HTERT RPE-1 (cell line): ENCODE results near the gene RNF115.
"Not testable (repeated sequence)": the region's sequence is repeated elsewhere in the genome, so short reads cannot be mapped to it uniquely, and the experiment has no call there.

Experiments used
- in situ Hi-C: fragments of 300-500 bp; cut with MboI; formaldehyde crosslinking; loops from 4 replicates; pipeline ENCODE4 v1.14.3; 2020; ENCODE audit warnings: low sequenced_read_pairs

Gene RNF115

DNA sequence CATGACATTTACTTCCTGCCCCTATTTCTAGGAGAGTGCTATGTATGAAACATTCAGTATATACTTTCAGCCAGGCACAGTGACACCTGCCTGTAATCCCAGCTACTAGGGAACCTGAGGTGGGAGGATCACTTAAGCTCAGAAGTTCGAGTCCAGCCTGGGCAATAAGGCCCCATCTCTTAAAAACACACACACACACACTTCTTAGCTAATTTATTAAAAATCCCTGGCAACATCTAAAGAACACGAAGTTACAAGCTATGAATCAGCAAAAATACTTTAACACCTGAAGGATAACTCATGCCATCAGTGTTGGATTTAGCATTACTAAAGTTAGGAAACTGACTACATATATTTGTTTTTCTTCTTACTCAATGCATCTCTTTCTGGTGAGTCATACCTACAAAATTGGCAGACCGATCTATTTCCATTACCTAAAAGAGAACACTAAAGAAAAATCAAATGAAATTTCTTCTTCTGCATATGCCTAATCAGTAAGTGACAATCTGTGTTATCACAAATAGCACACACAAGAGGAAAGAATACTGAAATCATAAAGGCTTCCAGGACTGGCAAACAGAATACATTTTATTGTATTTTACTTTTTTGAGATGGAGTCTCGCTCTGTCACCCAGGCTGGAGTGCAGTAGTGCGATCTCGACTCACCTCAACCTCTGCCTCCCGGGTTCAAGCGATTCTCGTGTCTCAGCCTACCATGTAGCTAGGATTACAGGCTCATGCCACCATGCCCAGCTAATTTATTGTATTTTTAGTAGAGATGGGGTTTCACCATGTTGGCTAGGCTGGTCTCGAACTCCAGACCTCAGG, 41.4 kb downstream of the RNF115 start:
- in situ Hi-C loops, result no loop called here

DNA sequence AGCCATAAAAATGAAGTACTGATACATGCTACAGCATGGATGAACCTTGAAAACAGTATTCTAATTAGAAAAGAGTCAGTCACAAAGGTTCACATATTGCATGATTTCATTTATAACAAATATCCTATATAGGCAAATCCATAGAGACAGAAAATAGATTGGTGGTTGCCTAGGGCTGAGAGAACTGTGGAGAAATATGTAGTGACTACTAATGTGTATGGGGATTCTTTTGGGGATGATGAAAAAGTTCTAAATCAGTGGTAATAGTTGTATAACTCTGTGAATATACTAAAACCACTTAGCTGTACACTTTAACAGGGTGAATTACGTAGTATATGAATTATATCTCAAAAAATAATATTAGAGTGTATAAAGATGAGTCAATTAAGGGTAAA, 45.8 kb downstream of the RNF115 start:
- in situ Hi-C loops, result no loop called here

DNA sequence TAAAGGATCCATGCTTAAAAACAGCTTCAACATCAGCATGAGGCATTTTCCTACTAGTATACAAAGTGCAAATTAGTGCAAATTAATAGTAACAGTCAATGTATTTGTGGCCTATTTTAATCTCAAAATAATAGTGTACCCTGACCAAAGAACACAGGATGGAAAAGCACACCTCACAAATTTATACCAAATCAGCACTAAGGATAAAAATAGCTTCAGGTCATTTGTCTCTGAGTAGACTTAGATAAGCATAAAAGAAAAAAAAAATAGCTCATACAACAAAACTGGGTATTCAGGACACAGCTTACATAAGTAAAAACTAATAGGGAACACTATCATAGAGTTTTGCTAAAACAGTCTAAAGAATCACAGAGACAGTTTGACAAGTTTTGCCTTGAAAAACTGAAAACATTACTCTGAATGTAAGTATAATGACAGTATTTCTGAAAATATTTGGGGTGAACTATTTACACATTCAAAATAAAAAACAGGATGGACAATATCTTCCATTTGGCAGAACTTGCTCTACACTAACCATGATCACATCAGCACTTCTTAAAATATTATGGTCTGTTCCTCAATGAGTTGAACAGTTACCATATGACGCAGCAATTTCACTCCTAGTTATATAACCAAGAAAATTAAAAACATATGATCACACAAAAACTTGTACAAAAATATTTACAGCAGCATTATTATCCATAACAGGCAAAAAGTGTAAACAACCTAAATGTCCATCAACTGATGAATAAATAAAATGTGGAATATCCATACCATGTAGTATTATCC, 46.3 kb downstream of the RNF115 start:
- in situ Hi-C loops, result no loop called here

DNA sequence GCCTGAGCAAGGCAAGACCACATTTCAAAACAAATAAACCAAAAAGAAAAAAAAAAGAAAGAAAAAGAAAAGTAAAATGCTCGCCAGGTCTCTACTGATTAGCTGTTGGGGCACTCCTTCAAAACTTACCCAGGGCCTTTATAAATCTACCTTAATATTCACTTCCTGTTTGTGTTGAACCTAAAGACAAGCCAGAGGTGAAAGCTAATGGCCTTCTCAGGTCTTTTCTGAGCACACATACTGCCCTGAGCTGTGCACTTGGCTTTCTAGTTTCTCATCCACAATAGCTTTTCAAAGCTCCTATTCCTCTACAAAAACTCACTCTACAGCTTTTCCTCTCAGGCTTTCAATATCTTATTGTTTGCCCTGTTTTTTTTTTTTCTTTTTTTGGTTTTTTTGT, 50.5 kb downstream of the RNF115 start:
- in situ Hi-C loops, result no loop called here

DNA sequence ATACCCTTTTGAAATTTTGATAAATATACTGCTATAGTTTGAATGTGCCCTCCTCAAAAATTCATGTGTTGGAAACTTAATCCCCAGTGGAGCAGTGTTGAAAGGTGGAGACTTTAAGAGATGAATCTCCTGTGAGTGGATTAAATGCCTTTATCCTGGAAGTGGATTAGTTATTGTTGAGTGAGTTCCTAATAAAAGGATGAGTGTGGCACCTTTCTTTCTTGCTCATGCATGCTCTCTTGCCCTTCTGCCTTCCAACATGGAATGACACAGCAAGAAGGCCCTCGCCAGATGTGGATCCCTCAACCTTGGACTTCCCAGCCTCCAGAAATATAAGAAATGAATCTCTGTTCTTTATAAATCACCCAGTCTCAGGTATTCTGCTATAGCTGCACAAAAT, 52.8 kb downstream of the RNF115 start:
- in situ Hi-C loops, result no loop called here

DNA sequence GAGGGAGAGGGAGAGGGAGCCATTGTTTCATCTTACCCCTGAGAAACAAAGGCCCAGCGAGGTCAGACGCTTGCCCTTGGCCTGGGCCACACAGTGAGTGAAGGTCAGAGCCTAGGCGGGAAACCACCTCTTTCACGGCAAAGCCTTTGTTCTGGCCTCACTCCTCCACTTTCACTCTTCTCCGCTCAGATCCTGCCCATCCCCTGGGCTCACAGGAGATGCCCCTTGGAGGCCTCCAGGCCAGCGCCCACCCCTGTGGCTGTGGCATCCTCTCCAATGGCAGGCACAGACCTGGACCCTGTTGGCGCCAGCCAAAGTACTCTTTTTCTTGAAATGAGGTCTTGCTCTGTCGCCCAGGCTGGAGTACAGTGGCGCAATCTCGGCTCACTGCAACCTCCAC, 55.9 kb downstream of the RNF115 start:
- in situ Hi-C loops, result not testable (repeated sequence)

DNA sequence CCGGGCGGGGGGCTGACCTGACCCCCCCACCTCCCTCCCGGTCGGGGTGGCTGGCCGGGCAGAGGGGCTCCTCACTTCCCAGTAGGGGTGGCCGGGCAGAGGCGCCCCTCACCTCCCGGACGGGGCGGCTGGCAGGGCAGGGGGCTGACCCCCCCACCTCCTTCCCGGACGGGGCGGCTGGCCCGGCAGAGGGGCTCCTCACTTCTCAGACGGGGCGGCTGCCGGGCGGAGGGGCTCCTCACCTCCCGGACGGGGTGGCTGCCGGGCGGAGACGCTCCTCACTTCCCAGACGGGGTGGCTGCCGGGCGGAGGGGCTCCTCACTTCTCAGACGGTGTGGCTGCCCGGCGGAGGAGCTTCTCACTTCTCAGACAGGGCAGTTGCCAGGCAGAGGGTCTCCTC, 57.0 kb downstream of the RNF115 start:
- in situ Hi-C loops, result not testable (repeated sequence)

DNA sequence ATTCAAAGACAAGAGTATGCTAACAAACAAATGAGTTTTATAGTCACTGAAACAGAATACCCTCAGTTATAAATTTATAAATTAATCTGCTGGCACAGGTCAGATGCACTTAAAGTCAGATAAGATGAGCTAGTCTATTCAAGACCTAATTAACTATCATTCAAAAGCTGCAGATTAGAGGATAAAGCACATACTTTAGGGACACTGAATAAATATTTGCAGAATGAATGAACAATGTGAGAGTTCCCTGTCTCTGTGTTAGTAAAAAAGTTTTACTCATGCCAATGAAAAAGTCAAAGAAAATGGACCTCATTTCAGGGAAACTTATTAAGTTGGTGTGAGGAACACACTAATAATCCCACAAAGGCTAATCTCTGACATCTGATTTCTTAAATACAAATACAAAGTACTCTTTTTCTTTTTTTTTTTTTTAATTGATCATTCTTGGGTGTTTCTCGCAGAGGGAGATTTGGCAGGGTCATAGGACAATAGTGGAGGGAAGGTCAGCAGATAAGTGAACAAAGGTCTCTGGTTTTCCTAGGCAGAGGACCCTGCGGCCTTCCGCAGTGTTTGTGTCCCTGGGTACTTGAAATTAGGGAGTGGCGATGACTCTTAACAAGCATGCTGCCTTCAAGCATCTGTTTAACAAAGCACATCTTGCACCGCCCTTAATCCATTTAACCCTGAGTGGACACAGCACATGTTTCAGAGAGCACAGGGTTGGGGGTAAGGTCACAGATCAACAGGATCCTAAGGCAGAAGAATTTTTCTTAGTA, 58.1 kb downstream of the RNF115 start:
- in situ Hi-C loops, result not testable (repeated sequence)

DNA sequence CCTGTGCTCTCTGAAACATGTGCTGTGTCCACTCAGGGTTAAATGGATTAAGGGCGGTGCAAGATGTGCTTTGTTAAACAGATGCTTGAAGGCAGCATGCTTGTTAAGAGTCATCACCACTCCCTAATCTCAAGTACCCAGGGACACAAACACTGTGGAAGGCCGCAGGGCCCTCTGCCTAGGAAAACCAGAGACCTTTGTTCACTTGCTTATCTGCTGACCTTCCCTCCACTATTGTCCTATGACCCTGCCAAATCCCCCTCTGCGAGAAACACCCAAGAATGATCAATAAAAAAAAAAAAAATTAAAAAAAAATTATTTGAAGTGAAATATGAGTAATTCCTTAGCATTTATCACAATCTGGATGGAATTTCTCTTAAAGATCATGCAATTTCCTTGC, 58.8 kb downstream of the RNF115 start:
- in situ Hi-C loops, result not testable (repeated sequence)

DNA sequence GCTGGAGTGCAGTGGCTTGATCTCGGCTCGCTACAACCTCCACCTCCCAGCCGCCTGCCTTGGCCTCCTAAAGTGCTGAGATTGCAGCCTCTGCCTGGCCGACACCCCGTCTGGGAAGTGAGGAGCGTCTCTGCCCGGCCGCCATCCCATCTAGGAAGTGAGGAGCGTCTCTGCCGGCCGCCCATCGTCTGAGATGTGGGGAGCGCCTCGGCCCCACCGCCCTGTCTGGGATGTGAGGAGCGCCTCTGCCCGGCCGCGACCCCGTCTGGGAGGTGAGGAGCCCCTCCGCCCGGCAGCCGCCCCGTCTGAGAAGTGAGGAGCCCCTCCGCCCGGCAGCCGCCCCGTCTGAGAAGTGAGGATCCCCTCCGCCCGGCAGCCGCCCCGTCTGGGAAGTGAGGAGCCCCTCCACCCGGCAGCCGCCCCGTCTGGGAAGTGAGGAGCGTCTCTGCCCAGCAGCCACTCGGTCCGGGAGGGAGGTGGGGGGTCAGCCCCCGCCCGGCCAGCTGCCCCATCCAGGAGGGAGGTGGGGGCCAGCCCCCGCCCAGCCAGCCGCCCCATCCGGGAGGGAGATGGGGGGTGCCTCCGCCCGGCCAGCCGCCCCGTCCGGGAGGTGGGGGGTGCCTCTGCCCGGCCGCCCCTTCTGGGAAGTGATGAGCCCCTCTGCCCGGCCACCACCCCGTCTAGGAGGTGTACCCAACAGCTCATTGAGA, 59.5 kb downstream of the RNF115 start:
- in situ Hi-C loops, result not testable (repeated sequence)

DNA sequence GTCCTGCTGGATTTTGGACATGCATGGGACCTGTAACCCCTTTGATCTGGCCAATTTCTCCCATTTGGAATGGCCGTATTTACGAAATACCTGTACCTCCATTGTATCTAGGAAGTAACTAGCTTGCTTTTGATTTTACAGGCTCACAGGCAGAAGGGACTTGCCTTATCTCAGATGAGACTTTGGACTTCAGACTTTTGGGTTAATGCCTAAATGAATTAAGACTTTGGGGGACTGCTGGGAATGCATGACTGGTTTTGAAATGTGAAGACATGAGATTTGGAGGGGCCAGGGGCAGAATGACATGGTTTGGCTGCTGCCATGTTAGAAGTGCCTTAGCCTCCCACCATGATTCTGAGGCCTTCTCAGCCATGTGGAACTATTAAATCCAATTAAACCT, 61.9 kb downstream of the RNF115 start:
- in situ Hi-C loops, result not testable (repeated sequence)

DNA sequence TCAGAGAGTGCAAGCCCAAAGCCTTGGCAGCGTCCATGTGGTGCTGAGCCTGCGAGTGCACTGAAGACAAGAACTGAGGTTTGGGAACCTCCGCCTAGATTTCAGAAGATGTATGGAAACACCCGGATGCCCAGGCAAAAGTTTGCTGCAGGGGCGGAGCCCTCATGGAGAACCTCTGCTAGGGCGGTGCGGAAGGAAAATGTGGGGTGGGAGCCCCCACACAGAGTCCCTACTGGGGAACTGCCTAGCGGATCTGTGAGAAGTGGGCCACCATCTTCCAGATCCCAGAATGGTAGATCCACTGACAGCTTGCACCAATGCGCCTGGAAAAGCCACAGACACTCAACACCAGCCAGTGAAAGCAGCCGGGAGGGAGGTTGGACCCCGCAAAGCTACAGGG, 62.4 kb downstream of the RNF115 start:
- in situ Hi-C loops, result not testable (repeated sequence)

DNA sequence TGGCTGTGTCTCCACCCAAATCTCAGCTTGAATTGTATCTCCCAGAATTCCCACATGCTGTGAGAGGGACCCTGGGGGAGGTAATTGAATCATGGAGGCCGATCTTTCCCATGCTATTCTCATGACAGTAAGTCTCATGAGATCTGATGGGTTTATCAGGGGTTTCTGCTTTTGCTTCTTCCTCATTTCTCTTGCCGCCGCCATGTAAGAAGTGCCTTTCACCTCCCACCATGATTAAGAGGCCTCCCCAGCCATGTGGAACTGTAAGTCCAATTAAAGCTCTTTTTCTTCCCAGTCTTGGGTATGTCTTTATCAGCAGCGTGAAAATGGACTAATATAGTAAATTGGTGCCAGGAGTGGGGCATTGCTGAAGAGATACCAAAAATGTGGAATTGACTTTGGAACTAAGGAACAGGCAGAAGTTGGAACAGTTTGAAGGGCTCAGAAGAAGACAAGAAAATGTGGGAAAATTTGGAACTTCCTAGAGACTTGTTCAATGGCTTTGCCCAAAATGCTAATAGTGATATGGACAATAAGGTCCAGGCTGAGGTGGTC, 63.4 kb downstream of the RNF115 start:
- in situ Hi-C loops, result not testable (repeated sequence)

DNA sequence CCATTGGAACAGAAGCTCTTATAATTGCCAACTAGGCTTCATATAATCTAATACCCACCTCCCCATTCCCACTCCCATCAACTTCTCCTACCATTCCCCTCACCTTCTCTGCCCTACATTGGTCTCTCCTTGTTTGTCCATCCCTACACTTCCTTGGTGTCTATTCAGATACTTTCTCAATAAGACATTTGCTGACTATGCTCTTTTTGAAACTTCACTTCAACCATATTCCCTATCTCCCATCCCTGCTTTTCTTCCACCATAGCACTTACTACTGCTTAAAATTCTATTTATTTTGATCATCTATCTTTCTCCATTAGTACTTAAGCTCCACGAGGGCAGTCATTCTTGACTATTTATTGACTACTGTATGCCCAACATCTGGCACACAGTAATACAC, 64.2 kb downstream of the RNF115 start:
- in situ Hi-C loops, result no loop called here

DNA sequence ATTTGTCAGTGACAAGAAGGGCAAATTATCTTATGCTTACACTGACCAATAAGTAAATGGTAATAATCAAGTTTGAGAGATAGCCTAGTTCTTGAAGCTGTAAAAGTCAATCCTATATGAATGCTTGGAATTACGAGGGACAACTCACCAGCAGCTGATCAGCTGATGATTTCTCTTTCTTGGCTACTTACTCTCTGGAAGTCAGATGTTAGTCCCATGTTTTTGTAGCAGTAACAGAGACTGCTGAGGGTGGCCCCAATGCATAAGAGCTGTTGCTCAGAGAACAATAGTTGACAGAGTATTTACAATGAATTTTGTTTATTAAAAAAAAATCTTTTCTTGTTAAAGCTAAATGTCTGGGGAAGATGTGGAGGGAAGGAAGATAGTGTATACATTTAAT, 65.3 kb downstream of the RNF115 start:
- in situ Hi-C loops, result no loop called here

DNA sequence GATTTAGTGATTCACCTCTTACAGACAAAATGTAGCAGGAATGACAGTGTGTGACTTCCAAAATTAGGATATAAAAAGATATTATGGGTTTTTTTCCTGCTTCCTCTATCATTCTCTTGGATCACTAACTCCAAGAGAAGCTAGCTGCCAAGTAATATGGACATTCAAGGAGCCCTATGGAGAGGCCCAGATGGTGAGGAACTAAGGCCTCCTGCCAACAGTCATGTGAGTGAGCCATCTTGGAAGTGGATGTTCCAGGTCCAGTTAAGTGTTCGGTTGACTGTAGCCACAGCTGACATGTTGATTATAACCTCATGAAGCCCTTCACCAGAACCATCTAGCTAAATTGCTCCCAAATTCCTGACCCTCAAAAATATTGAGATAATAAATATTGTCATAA, 65.8 kb downstream of the RNF115 start:
- in situ Hi-C loops, result no loop called here

DNA sequence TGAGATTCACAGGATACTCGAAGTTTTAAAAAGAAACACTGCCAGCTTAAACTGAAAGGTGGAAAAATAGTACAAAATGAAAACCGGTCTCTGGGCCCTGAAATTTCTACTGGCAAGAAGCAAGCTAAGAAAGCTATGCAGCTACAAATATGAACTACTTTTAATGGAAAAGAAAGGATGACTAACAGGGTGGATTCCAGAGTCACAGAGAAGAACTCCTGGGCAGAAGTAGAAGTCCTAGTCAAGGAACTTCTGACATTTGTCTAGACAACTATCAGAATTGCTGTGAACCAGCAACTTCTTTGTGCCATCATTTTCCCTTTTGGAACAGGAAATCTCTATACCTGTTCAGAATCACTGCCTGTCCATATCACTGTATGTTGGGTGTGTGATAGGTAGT, 66.5 kb downstream of the RNF115 start:
- in situ Hi-C loops, result no loop called here

DNA sequence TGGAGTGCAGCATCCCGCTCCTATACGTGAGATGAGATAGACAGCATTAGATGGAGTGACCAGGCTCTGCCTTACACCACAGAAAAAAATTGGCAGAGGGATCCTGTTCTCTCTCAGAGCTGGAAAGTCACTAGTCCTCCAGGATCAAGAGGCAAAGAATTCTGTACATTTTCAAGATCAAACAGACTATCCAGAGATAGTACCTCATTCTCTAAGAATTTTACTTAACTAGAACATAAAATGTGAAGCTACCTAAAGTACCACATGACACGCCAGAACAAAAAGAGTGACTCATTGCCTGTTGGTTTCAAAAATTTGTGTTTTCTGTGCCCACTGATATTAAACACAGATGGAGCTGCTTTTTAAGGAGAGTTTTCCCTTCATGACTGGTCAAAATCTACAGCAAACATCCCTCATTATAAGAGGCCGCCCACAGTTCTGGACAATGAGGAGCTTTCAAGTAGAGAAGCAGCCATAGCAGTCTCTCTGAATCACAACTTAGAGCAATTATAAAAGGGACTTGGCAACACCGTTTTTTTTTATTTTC, 72.3 kb downstream of the RNF115 start:
- in situ Hi-C loops, result no loop called here

DNA sequence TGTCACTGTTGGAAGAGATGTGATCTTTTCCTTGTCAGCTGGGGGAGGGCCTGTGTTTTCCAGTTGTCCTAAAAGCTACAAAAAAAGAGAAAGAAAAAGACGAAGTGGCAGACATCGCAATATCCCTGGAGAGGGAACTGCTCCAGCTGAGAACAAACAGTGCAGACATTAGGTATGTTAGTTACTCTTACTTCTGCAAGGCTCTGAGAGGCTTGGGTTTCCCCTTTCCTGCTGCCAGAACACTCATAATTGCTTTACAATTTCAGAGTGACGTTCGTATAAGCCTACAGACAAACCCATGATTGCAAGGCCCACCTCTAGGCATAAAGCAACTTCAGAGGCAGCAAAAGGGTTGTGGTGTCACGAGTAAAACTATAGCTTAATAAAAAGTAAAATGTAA, 73.5 kb downstream of the RNF115 start:
- in situ Hi-C loops, result no loop called here
